NT2/D1 (cell line): ENCODE results near the gene UTP11.

ENCODE experiments used
- SUZ12 ChIP-seq: IDR thresholded peaks from 2 replicates; pipeline ENCODE4 v1.6.1; 2011; ENCODE audit not compliant: insufficient read length, insufficient read depth; ENCODE audit errors: extremely low read depth
- YY1 ChIP-seq: IDR thresholded peaks from 2 replicates; pipeline ENCODE4 v1.6.1; 2011; ENCODE audit not compliant: insufficient read length, insufficient read depth
- ZNF274 ChIP-seq: IDR thresholded peaks from 2 replicates; pipeline ENCODE4 v1.6.1; 2011; ENCODE audit warnings: mild to moderate bottlenecking, low read depth, low read length

DNA sequence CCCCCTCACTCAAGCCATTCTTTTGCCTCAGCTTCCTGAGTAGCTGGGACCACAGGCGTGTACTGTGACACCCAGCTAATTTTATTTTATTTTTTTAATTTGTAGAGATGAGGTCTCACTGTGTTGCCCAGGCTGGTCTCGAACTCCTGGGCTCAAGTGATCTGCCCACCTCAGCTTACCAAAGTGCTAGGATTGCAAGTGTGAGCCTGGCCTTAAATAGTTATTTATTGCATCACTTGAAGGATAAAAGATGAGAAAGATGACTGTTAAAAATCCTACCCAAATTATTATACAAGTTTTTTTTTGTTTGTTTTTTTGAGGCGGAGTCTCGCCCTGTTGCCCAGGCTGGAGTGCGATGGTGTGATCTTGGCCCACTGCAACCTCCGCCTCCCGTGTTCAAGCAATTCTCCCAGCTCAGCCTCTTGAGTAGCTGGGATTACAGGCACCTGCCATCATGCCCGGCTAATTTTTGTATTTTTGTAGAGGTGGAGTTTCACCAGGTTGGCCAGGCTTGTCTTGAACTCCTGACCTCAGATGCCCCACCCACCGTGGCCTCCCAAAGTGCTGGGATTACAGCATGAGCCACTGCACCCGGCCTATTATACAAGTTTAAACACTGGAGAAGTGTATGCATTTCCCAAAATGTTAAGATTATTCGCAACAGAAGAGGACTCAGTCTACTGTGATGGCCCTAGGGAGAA lies 2.3 kb downstream of the UTP11 start:
- TF ChIP-seq YY1 (no peak), ZNF274 (no peak), SUZ12 (no peak)
